ENCODE data around the gene RAD51D.

The RAD51D gene

GRCh38 chr17:35076874-35077273, 42.8 kb downstream of the RAD51D start:
- DNase-seq (ENCODE audit: insufficient read length, low spot score) (no peak), FAIRE-seq (no peak)
- TF ChIP-seq PAX5 (IDR thresholded peaks at IDR 0.05; ENCODE audit: insufficient read depth, low read length, severe bottlenecking): no peak
- TF ChIP-seq POLR2AphosphoS5 (IDR thresholded peaks at IDR 0.05; ENCODE audit: low read depth, low read length): no peak
- TF ChIP-seq POU2F2 (IDR thresholded peaks at IDR 0.05; ENCODE audit: low read depth, low read length): no peak
- TF ChIP-seq SPI1 (IDR thresholded peaks at IDR 0.05; ENCODE audit: low read depth, low read length): no peak
- TF ChIP-seq TAF1 (IDR thresholded peaks at IDR 0.05; ENCODE audit: low read depth, low read length): no peak
- TF ChIP-seq POLR2A (IDR thresholded peaks at IDR 0.05; ENCODE audit: low read depth, low read length): no peak

- no peak for TF ChIP-seq POLR2AphosphoS5 (IDR thresholded peaks at IDR 0.05; ENCODE audit: low read depth, low read length)
- TF ChIP-seq POU2F2 (IDR thresholded peaks at IDR 0.05; ENCODE audit: low read depth, low read length): no peak
- TF ChIP-seq POLR2A (IDR thresholded peaks at IDR 0.05; ENCODE audit: low read depth, low read length): no peak
- TF ChIP-seq TAF1 (IDR thresholded peaks at IDR 0.05; ENCODE audit: low read depth, low read length): no peak
- TF ChIP-seq SPI1 (IDR thresholded peaks at IDR 0.05; ENCODE audit: low read depth, low read length): no peak
- no peak for TF ChIP-seq PAX5 (IDR thresholded peaks at IDR 0.05; ENCODE audit: insufficient read depth, low read length, severe bottlenecking)
- FAIRE-seq (no peak), DNase-seq (ENCODE audit: insufficient read length, low spot score) (no peak)
Observed at GRCh38 chr17:35074711-35075707, 44.7 kb downstream of the RAD51D start.

GRCh38 chr17:35073991-35074627, 45.6 kb downstream of the RAD51D start:
- TF ChIP-seq PAX5 (IDR thresholded peaks at IDR 0.05; ENCODE audit: insufficient read depth, low read length, severe bottlenecking) (no peak), POLR2A (IDR thresholded peaks at IDR 0.05; ENCODE audit: low read depth, low read length) (no peak), SPI1 (IDR thresholded peaks at IDR 0.05; ENCODE audit: low read depth, low read length) (no peak), POU2F2 (IDR thresholded peaks at IDR 0.05; ENCODE audit: low read depth, low read length) (no peak), TAF1 (IDR thresholded peaks at IDR 0.05; ENCODE audit: low read depth, low read length) (no peak), POLR2AphosphoS5 (IDR thresholded peaks at IDR 0.05; ENCODE audit: low read depth, low read length) (no peak)
- DNase-seq (ENCODE audit: insufficient read length, low spot score): no peak
- FAIRE-seq: no peak

GRCh38 chr17:35073183-35073790, 46.4 kb downstream of the RAD51D start:
- DNase-seq (ENCODE audit: insufficient read length, low spot score): no peak

GRCh38 chr17:35069311-35069710, 50.3 kb downstream of the RAD51D start:
- TF ChIP-seq TAF1 (IDR thresholded peaks at IDR 0.05; ENCODE audit: low read depth, low read length) (no peak), SPI1 (IDR thresholded peaks at IDR 0.05; ENCODE audit: low read depth, low read length) (peak; percentile 71)
- FAIRE-seq: peak; percentile 72

More at GRCh38 chr17:35073183-35073790, 46.4 kb downstream of the RAD51D start:
- no peak for TF ChIP-seq POLR2A (IDR thresholded peaks at IDR 0.05; ENCODE audit: low read depth, low read length)
- no peak for TF ChIP-seq TAF1 (IDR thresholded peaks at IDR 0.05; ENCODE audit: low read depth, low read length)
- TF ChIP-seq PAX5 (IDR thresholded peaks at IDR 0.05; ENCODE audit: insufficient read depth, low read length, severe bottlenecking): no peak
- no peak for TF ChIP-seq SPI1 (IDR thresholded peaks at IDR 0.05; ENCODE audit: low read depth, low read length)
- no peak for TF ChIP-seq POLR2AphosphoS5 (IDR thresholded peaks at IDR 0.05; ENCODE audit: low read depth, low read length)
- FAIRE-seq: peak; percentile 33

GRCh38 chr17:35068249-35068648, 51.4 kb downstream of the RAD51D start:
- DNase-seq (ENCODE audit: insufficient read length, low spot score) (no peak), FAIRE-seq (no peak)
- TF ChIP-seq SPI1 (IDR thresholded peaks at IDR 0.05; ENCODE audit: low read depth, low read length) (no peak), PAX5 (IDR thresholded peaks at IDR 0.05; ENCODE audit: insufficient read depth, low read length, severe bottlenecking) (no peak), TAF1 (IDR thresholded peaks at IDR 0.05; ENCODE audit: low read depth, low read length) (no peak), POLR2A (IDR thresholded peaks at IDR 0.05; ENCODE audit: low read depth, low read length) (no peak), POU2F2 (IDR thresholded peaks at IDR 0.05; ENCODE audit: low read depth, low read length) (no peak), POLR2AphosphoS5 (IDR thresholded peaks at IDR 0.05; ENCODE audit: low read depth, low read length) (no peak)

More at GRCh38 chr17:35069311-35069710, 50.3 kb downstream of the RAD51D start:
- no peak for DNase-seq (ENCODE audit: insufficient read length, low spot score)

- no peak for DNase-seq (ENCODE audit: insufficient read length, low spot score)
- FAIRE-seq: no peak
- TF ChIP-seq POU2F2 (IDR thresholded peaks at IDR 0.05; ENCODE audit: low read depth, low read length): no peak
- TF ChIP-seq POLR2A (IDR thresholded peaks at IDR 0.05; ENCODE audit: low read depth, low read length): no peak
- TF ChIP-seq POLR2AphosphoS5 (IDR thresholded peaks at IDR 0.05; ENCODE audit: low read depth, low read length): no peak
- TF ChIP-seq TAF1 (IDR thresholded peaks at IDR 0.05; ENCODE audit: low read depth, low read length): no peak
- TF ChIP-seq PAX5 (IDR thresholded peaks at IDR 0.05; ENCODE audit: insufficient read depth, low read length, severe bottlenecking): no peak
- TF ChIP-seq SPI1 (IDR thresholded peaks at IDR 0.05; ENCODE audit: low read depth, low read length): no peak
Observed at GRCh38 chr17:35065880-35066279, 53.8 kb downstream of the RAD51D start.

GRCh38 chr17:35064516-35065215, 55.0 kb downstream of the RAD51D start:
- DNase-seq (ENCODE audit: insufficient read length, low spot score) (no peak), FAIRE-seq (no peak)
- TF ChIP-seq POU2F2 (IDR thresholded peaks at IDR 0.05; ENCODE audit: low read depth, low read length) (no peak), POLR2A (IDR thresholded peaks at IDR 0.05; ENCODE audit: low read depth, low read length) (no peak; the same call in 1 of the 2 replicates), POLR2AphosphoS5 (IDR thresholded peaks at IDR 0.05; ENCODE audit: low read depth, low read length) (no peak), TAF1 (IDR thresholded peaks at IDR 0.05; ENCODE audit: low read depth, low read length) (no peak), SPI1 (IDR thresholded peaks at IDR 0.05; ENCODE audit: low read depth, low read length) (no peak), PAX5 (IDR thresholded peaks at IDR 0.05; ENCODE audit: insufficient read depth, low read length, severe bottlenecking) (no peak)
